HepG2 (cell line): ENCODE results near the gene PSMC2. TPM values are rescaled to one million over a fixed set of nuclear protein-coding genes. Genes with fewer than 3 reads are reported as not detected.

Source experiments
- ATF7-NPFF ChIP-seq: sonication (generic); formaldehyde crosslinking; IDR thresholded peaks from 2 replicates; pipeline ENCODE4 v1.8.1; 2023; ENCODE audit warnings: mild to moderate bottlenecking, low read depth, missing genetic modification reagents, moderate library complexity
- BATF2 ChIP-seq: sonication (generic); formaldehyde crosslinking; IDR thresholded peaks from 2 replicates; pipeline ENCODE4 v1.8.0; 2022; ENCODE audit warnings: mild to moderate bottlenecking, missing genetic modification reagents, moderate library complexity
- CENPT ChIP-seq: sonication (generic); formaldehyde crosslinking; IDR thresholded peaks from 2 replicates; pipeline ENCODE4 v1.8.0; 2022; ENCODE audit warnings: low read depth, mild to moderate bottlenecking, moderate library complexity, missing genetic modification reagents
- KDM5A ChIP-seq: fragments of 200-600 bp; sonication (generic); IDR thresholded peaks from 2 replicates; pipeline ENCODE4 v1.7.0; 2018; ENCODE audit warnings: antibody characterized with exemption, mild to moderate bottlenecking, low read length, borderline replicate concordance
- MED1 ChIP-seq: sonication (generic); formaldehyde crosslinking; IDR thresholded peaks from 2 replicates; pipeline ENCODE4 v1.4.0; 2020; ENCODE audit warnings: missing genetic modification reagents
- NR2F2 ChIP-seq: IDR thresholded peaks from 2 replicates; pipeline ENCODE4 v1.6.1; 2012; ENCODE audit warnings: low read depth, inconsistent platforms, borderline replicate concordance
- RFX3 ChIP-seq: IDR thresholded peaks from 2 replicates; pipeline ENCODE4 v1.6.1; 2016; ENCODE audit warnings: missing biosample characterization, missing genetic modification reagents
- SMARCE1 ChIP-seq: fragments of 450-650 bp; IDR thresholded peaks from 2 replicates; pipeline ENCODE4 v1.6.1; 2017; ENCODE audit warnings: borderline replicate concordance
- SMC3 ChIP-seq: IDR thresholded peaks from 2 replicates; pipeline ENCODE4 v1.6.1; 2011; ENCODE audit warnings: low read length, improper control_type of control experiment
- STAG1 ChIP-seq: sonication (generic); formaldehyde crosslinking; IDR thresholded peaks from 2 replicates; pipeline ENCODE4 v1.4.0; 2020; ENCODE audit warnings: missing genetic modification reagents
- ZBTB3 ChIP-seq: sonication (generic); formaldehyde crosslinking; IDR thresholded peaks from 2 replicates; pipeline ENCODE4 v1.4.0; 2020; ENCODE audit warnings: low read depth, mild to moderate bottlenecking, moderate library complexity, missing genetic modification reagents, borderline replicate concordance
- ZNF296 ChIP-seq: sonication (generic); formaldehyde crosslinking; conservative IDR thresholded peaks from 2 replicates; pipeline ENCODE4 v1.5.0; 2020; ENCODE audit warnings: mild to moderate bottlenecking, missing genetic modification reagents
- ZNF30 ChIP-seq: sonication (generic); formaldehyde crosslinking; IDR thresholded peaks from 2 replicates; pipeline ENCODE4 v1.5.0; 2020; ENCODE audit warnings: mild to moderate bottlenecking, missing genetic modification reagents
- ZNF503 ChIP-seq: sonication (generic); formaldehyde crosslinking; IDR thresholded peaks from 2 replicates; pipeline ENCODE4 v1.4.0; 2020; ENCODE audit warnings: missing genetic modification reagents
- ZNF572 ChIP-seq: sonication (generic); formaldehyde crosslinking; IDR thresholded peaks from 2 replicates; pipeline ENCODE4 v1.5.1; 2020; ENCODE audit warnings: mild to moderate bottlenecking, missing genetic modification reagents
- ZNF720 ChIP-seq: sonication (generic); formaldehyde crosslinking; IDR thresholded peaks from 2 replicates; pipeline ENCODE4 v1.4.0; 2020; ENCODE audit warnings: missing genetic modification reagents
- ZNF878 ChIP-seq: sonication (generic); formaldehyde crosslinking; IDR thresholded peaks from 2 replicates; pipeline ENCODE4 v1.8.1; 2023; ENCODE audit warnings: mild to moderate bottlenecking, missing genetic modification reagents, moderate library complexity
- ZNF891 ChIP-seq: sonication (generic); formaldehyde crosslinking; IDR thresholded peaks from 2 replicates; pipeline ENCODE4 v1.5.0; 2020; ENCODE audit warnings: mild to moderate bottlenecking, missing genetic modification reagents
- polyA plus RNA-seq, 8 experiments: library from polyadenylated mRNA; depleted of rRNA in 3 of 8; stranded (reverse) in 7 of 8; unstranded in 1 of 8; fragments of >200 nt; fragmentation: Illumina TruSeq in 4 of 8; extraction: Trizol in 4 of 8; gene quantifications; 2 replicates each; pipeline versions ENCODE4 v1.2.1 to v1.2.3, GENCODE V29; 2011 to 2016; ENCODE audit warnings: low read depth in 4 of 8, missing spikeins in 1 of 8, mixed read lengths in 1 of 8; ENCODE audit not compliant: insufficient read depth in 1 of 8
- total RNA-seq, 5 experiments: library from RNA; depleted of rRNA; stranded (reverse); fragments of >200 nt; fragmentation: Illumina TruSeq; extraction: Trizol; gene quantifications; 2 replicates each; pipeline ENCODE4 v1.2.3, GENCODE V29; 2016; ENCODE audit warnings: low read depth in 1 of 5
- TF ChIP-seq, protein P1 (sequence below): IDR thresholded peaks from 2 replicates; pipeline ENCODE4 v1.6.1; 2016; ENCODE audit warnings: missing compliant biosample characterization, missing genetic modification reagents, borderline replicate concordance
- TF ChIP-seq, protein P2 (sequence below): sonication (generic); formaldehyde crosslinking; IDR thresholded peaks from 2 replicates; pipeline ENCODE4 v1.4.0; 2020; ENCODE audit warnings: mild to moderate bottlenecking, missing genetic modification reagents
- TF ChIP-seq, protein P3 (sequence below), 2 experiments: fragments of 450-650 bp in 1 of 2; sonication (generic) in 1 of 2; formaldehyde crosslinking; IDR thresholded peaks; 2 replicates each; pipeline versions ENCODE4 v1.5.0 to v1.8.0; 2020 to 2022; ENCODE audit warnings: mild to moderate bottlenecking in 1 of 2, missing genetic modification reagents in 1 of 2

PSMC2 gene
- total and polyA plus RNA-seq, 2 of the 13 experiments (the other 11 are each of a cell fraction or from before 2014, with no cell fraction given), result 89.9 to 181 TPM

- TF ChIP-seq BATF2 (no peak), KDM5A (peak; percentile 98), ATF7-NPFF (CRISPR knock-in tag) (no peak), ZNF572 (0 out of 2 replicates have a peak, but pooled peaks have one; percentile 52), ZNF503 (CRISPR knock-in tag) (no peak), CENPT (no peak), ZNF891 (CRISPR knock-in tag) (peak; percentile 82; the same call in 1 of the 2 replicates), ZNF720 (CRISPR knock-in tag) (no peak), SMARCE1 (no peak), RFX3 (no peak), ZNF296 (CRISPR knock-in tag) (no peak), MED1 (CRISPR knock-in tag) (peak; percentile 51; the same call in 1 of the 2 replicates), ZNF878 (no peak), ZBTB3 (CRISPR knock-in tag) (no peak; the same call in 1 of the 2 replicates), SMC3 (no peak; the same call in 1 of the 2 replicates), NR2F2 (0 out of 2 replicates have a peak, but pooled peaks have one; percentile 23), ZNF30 (CRISPR knock-in tag) (no peak), STAG1 (CRISPR knock-in tag) (0 out of 2 replicates have a peak, but pooled peaks have one; percentile 5)
- TF ChIP-seq, protein P1, sequence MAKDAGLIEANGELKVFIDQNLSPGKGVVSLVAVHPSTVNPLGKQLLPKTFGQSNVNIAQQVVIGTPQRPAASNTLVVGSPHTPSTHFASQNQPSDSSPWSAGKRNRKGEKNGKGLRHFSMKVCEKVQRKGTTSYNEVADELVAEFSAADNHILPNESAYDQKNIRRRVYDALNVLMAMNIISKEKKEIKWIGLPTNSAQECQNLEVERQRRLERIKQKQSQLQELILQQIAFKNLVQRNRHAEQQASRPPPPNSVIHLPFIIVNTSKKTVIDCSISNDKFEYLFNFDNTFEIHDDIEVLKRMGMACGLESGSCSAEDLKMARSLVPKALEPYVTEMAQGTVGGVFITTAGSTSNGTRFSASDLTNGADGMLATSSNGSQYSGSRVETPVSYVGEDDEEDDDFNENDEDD, result peak; percentile 53; the same call in 1 of the 2 replicates
- TF ChIP-seq, protein P2, sequence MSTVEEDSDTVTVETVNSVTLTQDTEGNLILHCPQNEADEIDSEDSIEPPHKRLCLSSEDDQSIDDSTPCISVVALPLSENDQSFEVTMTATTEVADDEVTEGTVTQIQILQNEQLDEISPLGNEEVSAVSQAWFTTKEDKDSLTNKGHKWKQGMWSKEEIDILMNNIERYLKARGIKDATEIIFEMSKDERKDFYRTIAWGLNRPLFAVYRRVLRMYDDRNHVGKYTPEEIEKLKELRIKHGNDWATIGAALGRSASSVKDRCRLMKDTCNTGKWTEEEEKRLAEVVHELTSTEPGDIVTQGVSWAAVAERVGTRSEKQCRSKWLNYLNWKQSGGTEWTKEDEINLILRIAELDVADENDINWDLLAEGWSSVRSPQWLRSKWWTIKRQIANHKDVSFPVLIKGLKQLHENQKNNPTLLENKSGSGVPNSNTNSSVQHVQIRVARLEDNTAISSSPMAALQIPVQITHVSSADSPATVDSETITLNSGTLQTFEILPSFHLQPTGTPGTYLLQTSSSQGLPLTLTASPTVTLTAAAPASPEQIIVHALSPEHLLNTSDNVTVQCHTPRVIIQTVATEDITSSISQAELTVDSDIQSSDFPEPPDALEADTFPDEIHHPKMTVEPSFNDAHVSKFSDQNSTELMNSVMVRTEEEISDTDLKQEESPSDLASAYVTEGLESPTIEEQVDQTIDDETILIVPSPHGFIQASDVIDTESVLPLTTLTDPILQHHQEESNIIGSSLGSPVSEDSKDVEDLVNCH (CRISPR knock-in tag), result no peak
- TF ChIP-seq, protein P3, sequence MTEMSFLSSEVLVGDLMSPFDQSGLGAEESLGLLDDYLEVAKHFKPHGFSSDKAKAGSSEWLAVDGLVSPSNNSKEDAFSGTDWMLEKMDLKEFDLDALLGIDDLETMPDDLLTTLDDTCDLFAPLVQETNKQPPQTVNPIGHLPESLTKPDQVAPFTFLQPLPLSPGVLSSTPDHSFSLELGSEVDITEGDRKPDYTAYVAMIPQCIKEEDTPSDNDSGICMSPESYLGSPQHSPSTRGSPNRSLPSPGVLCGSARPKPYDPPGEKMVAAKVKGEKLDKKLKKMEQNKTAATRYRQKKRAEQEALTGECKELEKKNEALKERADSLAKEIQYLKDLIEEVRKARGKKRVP (CRISPR knock-in tag; IDR thresholded peaks at IDR 0.05), result no peak
Observed at GRCh38 chr7:103347507-103348267, at the start of gene PSMC2 (continued).
